ENCODE results near the gene CYSRT1.

DNA sequence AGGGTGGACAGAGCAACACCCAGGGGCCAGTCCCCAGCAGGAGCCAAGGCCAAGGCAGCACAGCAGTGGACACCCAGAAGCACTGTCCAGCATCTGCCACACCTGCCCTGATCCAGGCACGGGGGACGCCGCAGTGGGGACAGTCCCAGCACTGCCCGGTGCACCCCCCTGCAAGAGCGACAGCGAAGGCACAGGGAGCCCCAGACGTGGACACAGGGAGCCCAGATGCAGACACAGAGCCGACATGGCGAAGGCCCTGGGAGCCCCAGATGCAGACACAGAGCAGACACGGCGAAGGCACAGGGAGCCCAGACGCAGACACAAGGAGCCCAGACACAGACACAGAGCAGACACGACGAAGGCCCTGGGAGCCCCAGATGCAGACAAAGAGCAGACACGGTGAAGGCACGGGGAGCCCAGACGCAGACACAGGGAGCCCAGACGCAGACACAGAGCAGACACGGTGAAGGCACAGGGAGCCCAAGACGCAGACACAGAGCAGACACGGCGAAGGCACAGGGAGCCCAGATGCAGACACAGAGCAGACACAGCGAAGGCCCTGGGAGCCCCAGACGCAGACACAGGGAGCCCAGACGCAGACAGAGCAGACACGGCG is 40.9 kb upstream of the CYSRT1 start:
- TF ChIP-seq EZH2 (IDR thresholded peaks at IDR 0.05; ENCODE audit: insufficient read depth, poor library complexity, severe bottlenecking) (no peak), EZH2phosphoT487 (IDR thresholded peaks at IDR 0.05; ENCODE audit: insufficient read depth, low read depth) (no peak)

Data from GM23248 (cell line).